Measurements from ENCODE around the gene MXD1.

Gene MXD1

DNA sequence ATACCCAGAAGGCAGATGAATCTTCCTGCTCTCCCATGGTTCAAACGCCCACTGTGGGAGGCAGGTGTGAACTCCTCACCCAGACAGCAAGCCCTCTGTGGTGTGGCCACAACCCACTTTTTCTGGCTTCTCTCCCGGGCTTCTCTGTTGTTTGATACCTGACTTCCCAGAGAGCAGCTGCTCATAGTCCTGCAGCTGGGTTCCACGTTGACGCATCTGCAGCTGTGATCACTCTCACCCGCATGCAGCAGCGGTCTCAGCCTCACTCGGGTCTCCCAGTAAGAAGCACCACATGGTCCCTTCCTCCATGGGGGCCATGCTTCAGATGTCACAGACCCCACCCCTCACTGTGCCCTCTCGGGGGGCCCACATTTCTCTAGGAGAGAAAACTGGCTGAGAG, 43.1 kb downstream of the MXD1 start:
- no peak for TF ChIP-seq ZFX (IDR thresholded peaks at IDR 0.05)
- TF ChIP-seq, protein P1, sequence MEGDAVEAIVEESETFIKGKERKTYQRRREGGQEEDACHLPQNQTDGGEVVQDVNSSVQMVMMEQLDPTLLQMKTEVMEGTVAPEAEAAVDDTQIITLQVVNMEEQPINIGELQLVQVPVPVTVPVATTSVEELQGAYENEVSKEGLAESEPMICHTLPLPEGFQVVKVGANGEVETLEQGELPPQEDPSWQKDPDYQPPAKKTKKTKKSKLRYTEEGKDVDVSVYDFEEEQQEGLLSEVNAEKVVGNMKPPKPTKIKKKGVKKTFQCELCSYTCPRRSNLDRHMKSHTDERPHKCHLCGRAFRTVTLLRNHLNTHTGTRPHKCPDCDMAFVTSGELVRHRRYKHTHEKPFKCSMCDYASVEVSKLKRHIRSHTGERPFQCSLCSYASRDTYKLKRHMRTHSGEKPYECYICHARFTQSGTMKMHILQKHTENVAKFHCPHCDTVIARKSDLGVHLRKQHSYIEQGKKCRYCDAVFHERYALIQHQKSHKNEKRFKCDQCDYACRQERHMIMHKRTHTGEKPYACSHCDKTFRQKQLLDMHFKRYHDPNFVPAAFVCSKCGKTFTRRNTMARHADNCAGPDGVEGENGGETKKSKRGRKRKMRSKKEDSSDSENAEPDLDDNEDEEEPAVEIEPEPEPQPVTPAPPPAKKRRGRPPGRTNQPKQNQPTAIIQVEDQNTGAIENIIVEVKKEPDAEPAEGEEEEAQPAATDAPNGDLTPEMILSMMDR (conservative IDR thresholded peaks at IDR 0.05) = no peak
- no peak overlapping the region for H3K27ac ChIP-seq

DNA sequence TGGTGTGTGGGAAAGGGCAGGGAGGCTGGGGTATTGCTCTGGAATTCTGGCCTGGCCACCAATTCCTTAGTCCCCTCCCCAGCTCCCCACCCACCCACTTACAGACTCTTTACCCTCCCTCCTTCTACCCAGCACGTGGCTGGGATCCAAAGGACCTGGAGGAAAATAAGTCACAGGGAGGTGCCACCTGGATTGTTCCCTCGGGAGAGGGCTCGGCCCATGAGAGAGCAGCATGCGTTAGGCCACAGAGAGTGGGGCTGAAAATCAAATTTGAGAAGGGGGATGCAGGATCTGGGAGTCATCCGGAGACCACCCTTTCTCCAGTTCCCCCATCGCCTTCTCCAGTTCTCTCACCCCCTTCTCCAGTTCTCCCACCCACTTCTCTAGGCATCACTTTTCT, 43.6 kb downstream of the MXD1 start:
- TF ChIP-seq, protein P1 (conservative IDR thresholded peaks at IDR 0.05) = no peak
- no peak for TF ChIP-seq ZFX (IDR thresholded peaks at IDR 0.05)
- no peak overlapping the region for H3K27ac ChIP-seq

GRCh38 chr2:69959425-69959824, 44.5 kb downstream of the MXD1 start:
- TF ChIP-seq ZFX (IDR thresholded peaks at IDR 0.05) = no peak
- TF ChIP-seq, protein P1 (conservative IDR thresholded peaks at IDR 0.05) = no peak

GRCh38 chr2:69960821-69961220, 45.9 kb downstream of the MXD1 start:
- no peak overlapping the region for H3K27ac ChIP-seq
- no peak for TF ChIP-seq ZFX (IDR thresholded peaks at IDR 0.05)
- TF ChIP-seq, protein P1 (conservative IDR thresholded peaks at IDR 0.05) = no peak

More at GRCh38 chr2:69959425-69959824, 44.5 kb downstream of the MXD1 start:
- no peak overlapping the region for H3K27ac ChIP-seq

DNA sequence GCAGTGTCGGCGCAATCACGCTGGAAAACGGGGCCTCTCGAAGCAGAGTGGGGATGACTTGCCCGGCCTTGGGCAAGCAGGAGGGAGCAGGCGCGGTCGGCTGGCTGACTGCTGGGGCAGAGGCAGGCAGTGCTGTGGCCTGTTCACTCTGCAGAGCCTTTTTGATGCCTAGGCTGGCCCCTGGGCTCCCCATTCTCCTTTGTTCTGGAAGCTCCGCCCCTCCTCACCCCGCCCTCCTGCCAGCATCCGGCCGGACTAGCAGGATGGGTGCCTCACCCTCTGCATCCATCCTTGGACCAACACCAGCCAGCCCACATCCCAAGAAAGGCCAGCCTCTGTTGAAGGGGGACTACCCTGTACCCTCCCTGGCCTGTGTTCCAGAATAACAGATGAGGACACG, 46.6 kb downstream of the MXD1 start, which contains the start of gene ASPRV1:
Gene ASPRV1 (minus strand): TSS at position 136 of the 400 bp plus-strand sequence. CDS start 195 bp downstream, outside the sequence.
- H3K27ac ChIP-seq = no peak within 1 kb of the TSS
- TF ChIP-seq, protein P1 (conservative IDR thresholded peaks at IDR 0.05) = no peak
- no peak for TF ChIP-seq ZFX (IDR thresholded peaks at IDR 0.05)

DNA sequence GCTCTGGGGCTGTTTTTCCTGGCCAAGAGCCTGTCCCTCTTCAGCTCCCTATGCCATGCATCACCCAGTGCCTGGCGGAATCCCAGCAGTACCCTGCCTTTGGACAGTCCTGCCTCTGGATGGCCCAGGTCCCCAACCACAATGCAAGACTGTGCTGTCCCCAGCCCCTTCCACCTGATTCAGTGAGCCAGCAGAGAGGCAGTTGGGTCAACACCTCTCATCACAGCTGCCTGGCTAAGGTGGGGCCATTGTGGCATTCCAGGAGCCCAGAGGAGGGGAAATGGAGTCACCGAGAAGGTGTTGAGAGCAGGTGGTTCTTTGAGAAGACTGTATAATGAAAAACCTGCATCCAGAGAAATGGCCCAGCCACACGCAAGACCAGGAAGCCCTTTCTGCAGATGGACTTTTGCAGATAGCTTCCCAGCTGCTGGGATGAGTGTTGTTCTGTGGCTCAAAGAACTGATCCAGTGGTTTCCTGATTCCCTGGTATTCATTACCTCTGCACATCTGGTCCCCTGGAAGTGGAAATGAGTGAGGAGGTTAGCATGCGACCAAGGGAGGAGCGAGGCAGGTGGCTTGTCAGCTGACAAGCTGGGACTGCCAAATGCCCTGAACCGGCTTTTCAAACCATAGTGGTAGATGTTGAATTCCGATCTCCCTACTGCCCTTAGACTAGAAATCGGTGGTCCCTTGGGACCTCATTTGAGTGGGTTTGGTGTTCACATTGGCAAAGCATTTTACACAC, 48.2 kb downstream of the MXD1 start:
- TF ChIP-seq ZFX (IDR thresholded peaks at IDR 0.05) = no peak
- TF ChIP-seq, protein P1 (conservative IDR thresholded peaks at IDR 0.05) = no peak
- no peak overlapping the region for H3K27ac ChIP-seq

GRCh38 chr2:69964353-69964841, 49.5 kb downstream of the MXD1 start:
- no peak overlapping the region for H3K27ac ChIP-seq

More at GRCh38 chr2:69964353-69964841, 49.5 kb downstream of the MXD1 start:
- no peak for TF ChIP-seq ZFX (IDR thresholded peaks at IDR 0.05)
- TF ChIP-seq, protein P1 (conservative IDR thresholded peaks at IDR 0.05) = no peak
